ENCODE measurements around the gene ACAP1. TPM values are rescaled to one million over a fixed set of nuclear protein-coding genes. Genes with fewer than 3 reads are reported as not detected.
A peak's percentile ranks its signal among the peaks of the same experiment; 100 is the strongest.
"Not testable (repeated sequence)": the region's sequence is repeated elsewhere in the genome, so short reads cannot be mapped to it uniquely, and the experiment has no call there.

Gene ACAP1
- total RNA-seq, 1 donor from 2014 or later, result 1.3 TPM

DNA sequence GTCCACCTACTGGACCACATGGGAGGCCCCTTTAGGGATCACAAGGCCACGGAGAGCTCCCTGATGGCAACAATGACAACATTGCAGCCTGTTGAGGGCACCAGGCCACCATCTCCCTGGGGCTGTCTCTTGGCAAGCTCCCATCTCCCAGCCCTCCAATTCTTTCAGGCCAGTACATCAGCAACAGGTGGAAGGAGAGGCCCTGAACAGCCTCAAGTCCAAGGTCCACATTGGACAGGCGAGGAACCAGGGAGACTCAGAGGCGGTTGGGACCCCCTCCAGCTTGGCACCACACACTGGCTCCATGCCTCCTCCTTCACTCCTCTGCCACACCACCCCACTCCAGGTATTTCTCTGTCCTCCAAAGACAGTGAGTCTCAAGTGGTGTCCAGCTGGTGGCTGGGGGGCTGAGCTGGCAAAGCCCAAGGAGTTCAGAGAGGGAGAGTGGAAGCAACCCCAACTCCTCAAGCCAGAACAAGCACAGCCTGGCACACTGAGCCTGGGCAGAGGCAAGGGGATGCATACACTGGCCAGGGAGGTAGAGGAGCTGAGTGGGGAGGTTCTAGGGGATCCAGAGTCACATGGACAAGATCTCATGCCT lies 1.3 kb upstream of the ACAP1 start:
- Mint-ChIP-seq H3K36me3 (ENCODE audit: low read depth) (no peaks in the 10 kb centered on the region), H3K27me3 (ENCODE audit: low read depth) (no peaks in the 10 kb centered on the region), H3K4me1 (peaks cover 2% of the 10 kb centered on the region), H3K9me3 (no peaks in the 10 kb centered on the region), H3K27ac (ENCODE audit: unreplicated experiment) (no peak overlapping the region), H3K4me3 (no peak overlapping the region)
- no peak for TF ChIP-seq CTCF (conservative IDR thresholded peaks at IDR 0.05)
- no peak for DNase-seq (ENCODE audit: low read depth, low spot score)

- not testable (repeated sequence) for H3K4me3 Mint-ChIP-seq; H3K9me3 Mint-ChIP-seq; H3K4me1 Mint-ChIP-seq; DNase-seq (ENCODE audit: low read depth, low spot score); H3K27me3 Mint-ChIP-seq (ENCODE audit: low read depth); H3K36me3 Mint-ChIP-seq (ENCODE audit: low read depth)
- peak overlapping the region; percentile 35 for H3K27ac Mint-ChIP-seq (ENCODE audit: unreplicated experiment)
These were observed 564 bp upstream of the ACAP1 start for GRCh38 chr17:7335765-7336164.

DNA sequence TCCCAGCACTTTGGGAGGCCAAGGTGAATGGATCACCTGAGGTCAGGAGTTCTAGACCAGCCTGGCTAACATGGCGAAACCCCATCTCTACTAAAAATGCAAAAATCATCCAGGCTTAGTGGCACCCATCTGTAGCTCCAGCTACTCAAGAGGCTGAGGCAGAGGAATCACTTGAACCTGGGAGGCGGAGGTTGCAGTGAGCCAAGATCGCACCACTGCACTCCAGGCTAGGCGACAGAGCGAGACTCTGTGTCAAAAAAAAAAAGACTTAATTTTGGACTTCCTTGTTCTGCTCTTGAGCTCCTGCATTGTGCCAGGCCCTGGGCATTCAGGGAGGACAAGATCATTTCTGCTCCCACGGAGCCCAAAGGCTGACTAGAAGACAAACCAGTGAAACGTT lies 1.3 kb downstream of the ACAP1 start:
- not testable (repeated sequence) for DNase-seq (ENCODE audit: low read depth, low spot score); H3K9me3 Mint-ChIP-seq; H3K36me3 Mint-ChIP-seq (ENCODE audit: low read depth); H3K27me3 Mint-ChIP-seq (ENCODE audit: low read depth); H3K4me3 Mint-ChIP-seq; H3K4me1 Mint-ChIP-seq; H3K27ac Mint-ChIP-seq (ENCODE audit: unreplicated experiment)

DNA sequence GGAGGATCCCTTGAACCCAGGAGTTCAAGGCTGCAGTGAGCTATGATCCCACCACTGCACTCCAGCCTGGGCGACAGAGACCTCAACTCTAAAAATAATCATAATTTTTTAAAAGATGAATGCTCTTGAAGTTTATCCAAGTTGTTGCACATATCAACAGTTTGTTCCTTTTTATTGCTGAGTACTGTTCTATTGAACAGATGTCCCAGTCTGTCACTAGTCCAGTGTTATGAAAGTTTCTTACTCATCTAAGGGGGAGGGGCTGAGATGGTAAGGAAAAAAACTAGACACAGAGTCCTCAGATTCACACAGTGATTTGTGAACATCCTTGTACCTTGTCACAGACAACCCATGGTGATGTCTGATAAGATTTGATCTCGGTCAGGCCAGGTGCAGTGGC lies 3.9 kb downstream of the ACAP1 start:
- Mint-ChIP-seq H3K27me3 (ENCODE audit: low read depth) (peaks cover 3% of the 10 kb centered on the region), H3K4me3 (no peak overlapping the region), H3K9me3 (no peaks in the 10 kb centered on the region), H3K27ac (ENCODE audit: unreplicated experiment) (no peak overlapping the region), H3K4me1 (no peaks in the 10 kb centered on the region), H3K36me3 (ENCODE audit: low read depth) (no peaks in the 10 kb centered on the region)
- no peak for DNase-seq (ENCODE audit: low read depth, low spot score)
- no peak for TF ChIP-seq CTCF (conservative IDR thresholded peaks at IDR 0.05)

GRCh38 chr17:7341842-7342241 lies 5.5 kb downstream of the ACAP1 start:
- no peak overlapping the region for H3K4me3 Mint-ChIP-seq
- H3K9me3 Mint-ChIP-seq, result no peaks in the 10 kb centered on the region
- peaks cover 3% of the 10 kb centered on the region for H3K27me3 Mint-ChIP-seq (ENCODE audit: low read depth)
- no peak for DNase-seq (ENCODE audit: low read depth, low spot score)
- no peaks in the 10 kb centered on the region for H3K4me1 Mint-ChIP-seq
- H3K36me3 Mint-ChIP-seq (ENCODE audit: low read depth), result no peaks in the 10 kb centered on the region
- TF ChIP-seq CTCF (conservative IDR thresholded peaks at IDR 0.05), result no peak
- no peak overlapping the region for H3K27ac Mint-ChIP-seq (ENCODE audit: unreplicated experiment)

GRCh38 chr17:7343250-7343649 lies 6.9 kb downstream of the ACAP1 start:
- Mint-ChIP-seq H3K27me3 (ENCODE audit: low read depth) (peaks cover 3% of the 10 kb centered on the region), H3K9me3 (no peaks in the 10 kb centered on the region), H3K27ac (ENCODE audit: unreplicated experiment) (no peak overlapping the region), H3K4me1 (no peaks in the 10 kb centered on the region), H3K36me3 (ENCODE audit: low read depth) (no peaks in the 10 kb centered on the region), H3K4me3 (no peak overlapping the region)
- no peak for TF ChIP-seq CTCF (conservative IDR thresholded peaks at IDR 0.05)
- no peak for DNase-seq (ENCODE audit: low read depth, low spot score)
